PFSK-1 (cell line): ENCODE results near the gene INCA1.

Experiments
- FOXP2 ChIP-seq: optimal IDR thresholded peaks from 2 replicates; pipeline ENCODE3; 2011; ENCODE audit warnings: borderline replicate concordance, control low read depth, inconsistent platforms; ENCODE audit not compliant: insufficient read depth; ENCODE audit errors: extremely low read length, extremely low read depth
- POLR2AphosphoS5 ChIP-seq: IDR thresholded peaks from 2 replicates; pipeline ENCODE4 v1.6.1; 2012; ENCODE audit warnings: low read depth, mild to moderate bottlenecking, control low read depth, low read length, moderate library complexity
- SIN3A ChIP-seq: IDR thresholded peaks from 2 replicates; pipeline ENCODE4 v1.6.1; 2012; ENCODE audit warnings: mild to moderate bottlenecking, low read length, moderate library complexity, borderline replicate concordance; ENCODE audit not compliant: insufficient read depth
- TAF1 ChIP-seq: IDR thresholded peaks from 2 replicates; pipeline ENCODE4 v1.6.1; 2012; ENCODE audit warnings: low read length, control low read depth, borderline replicate concordance; ENCODE audit not compliant: insufficient read depth
- TF ChIP-seq, protein P1 (sequence below), 2 experiments: IDR thresholded peaks; 2 replicates each; pipeline versions ENCODE4 v1.6.1 to v1.8.0; 2011 to 2012; ENCODE audit warnings: low read depth in 2 of 2, low read length in 2 of 2, control low read depth in 1 of 2, inconsistent platforms in 1 of 2, mild to moderate bottlenecking in 1 of 2, moderate library complexity in 1 of 2; ENCODE audit not compliant: insufficient read depth in 1 of 2

The INCA1 gene

DNA sequence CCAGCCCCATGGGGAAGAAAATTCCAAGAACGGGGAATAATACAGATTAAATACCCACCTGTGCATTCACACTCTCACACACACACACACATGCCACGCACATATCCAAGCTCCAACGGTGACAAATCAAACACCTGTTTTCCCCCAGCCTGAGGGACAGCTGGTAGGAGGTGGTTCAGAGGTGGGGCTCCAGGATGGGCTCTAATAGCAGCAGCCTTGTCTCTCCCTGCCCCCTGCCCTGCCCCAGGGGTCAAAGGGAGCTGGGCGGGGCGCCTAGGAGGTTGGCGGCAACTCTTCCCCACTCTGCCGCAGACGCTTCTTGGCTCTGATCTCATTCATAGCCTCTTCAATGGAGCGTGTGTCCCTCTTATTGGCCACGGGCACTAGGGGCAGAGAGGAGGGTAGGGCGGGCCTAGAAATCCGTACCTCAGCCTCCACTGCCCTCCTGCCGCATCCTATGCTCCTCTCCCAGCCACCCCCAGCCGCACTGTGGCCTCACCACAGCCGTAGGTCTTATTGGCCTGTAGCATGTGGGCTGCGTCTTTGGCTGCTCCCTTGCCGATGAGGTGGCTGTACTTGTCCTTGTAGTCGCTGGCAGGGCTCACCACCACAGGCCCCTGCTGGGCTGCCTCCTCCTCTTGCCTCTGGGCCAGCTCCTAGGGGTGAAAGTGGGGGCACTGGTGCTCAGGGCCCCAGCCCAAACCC lies 37.9 kb downstream of the INCA1 start:
- TF ChIP-seq POLR2AphosphoS5 (no peak), FOXP2 (no peak), TAF1 (no peak), SIN3A (no peak)
- TF ChIP-seq, protein P1, sequence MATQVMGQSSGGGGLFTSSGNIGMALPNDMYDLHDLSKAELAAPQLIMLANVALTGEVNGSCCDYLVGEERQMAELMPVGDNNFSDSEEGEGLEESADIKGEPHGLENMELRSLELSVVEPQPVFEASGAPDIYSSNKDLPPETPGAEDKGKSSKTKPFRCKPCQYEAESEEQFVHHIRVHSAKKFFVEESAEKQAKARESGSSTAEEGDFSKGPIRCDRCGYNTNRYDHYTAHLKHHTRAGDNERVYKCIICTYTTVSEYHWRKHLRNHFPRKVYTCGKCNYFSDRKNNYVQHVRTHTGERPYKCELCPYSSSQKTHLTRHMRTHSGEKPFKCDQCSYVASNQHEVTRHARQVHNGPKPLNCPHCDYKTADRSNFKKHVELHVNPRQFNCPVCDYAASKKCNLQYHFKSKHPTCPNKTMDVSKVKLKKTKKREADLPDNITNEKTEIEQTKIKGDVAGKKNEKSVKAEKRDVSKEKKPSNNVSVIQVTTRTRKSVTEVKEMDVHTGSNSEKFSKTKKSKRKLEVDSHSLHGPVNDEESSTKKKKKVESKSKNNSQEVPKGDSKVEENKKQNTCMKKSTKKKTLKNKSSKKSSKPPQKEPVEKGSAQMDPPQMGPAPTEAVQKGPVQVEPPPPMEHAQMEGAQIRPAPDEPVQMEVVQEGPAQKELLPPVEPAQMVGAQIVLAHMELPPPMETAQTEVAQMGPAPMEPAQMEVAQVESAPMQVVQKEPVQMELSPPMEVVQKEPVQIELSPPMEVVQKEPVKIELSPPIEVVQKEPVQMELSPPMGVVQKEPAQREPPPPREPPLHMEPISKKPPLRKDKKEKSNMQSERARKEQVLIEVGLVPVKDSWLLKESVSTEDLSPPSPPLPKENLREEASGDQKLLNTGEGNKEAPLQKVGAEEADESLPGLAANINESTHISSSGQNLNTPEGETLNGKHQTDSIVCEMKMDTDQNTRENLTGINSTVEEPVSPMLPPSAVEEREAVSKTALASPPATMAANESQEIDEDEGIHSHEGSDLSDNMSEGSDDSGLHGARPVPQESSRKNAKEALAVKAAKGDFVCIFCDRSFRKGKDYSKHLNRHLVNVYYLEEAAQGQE (IDR thresholded peaks at IDR 0.05; ENCODE audit: insufficient read depth in 1 of 2, low read depth in 2 of 2, low read length in 2 of 2), result no peak

DNA sequence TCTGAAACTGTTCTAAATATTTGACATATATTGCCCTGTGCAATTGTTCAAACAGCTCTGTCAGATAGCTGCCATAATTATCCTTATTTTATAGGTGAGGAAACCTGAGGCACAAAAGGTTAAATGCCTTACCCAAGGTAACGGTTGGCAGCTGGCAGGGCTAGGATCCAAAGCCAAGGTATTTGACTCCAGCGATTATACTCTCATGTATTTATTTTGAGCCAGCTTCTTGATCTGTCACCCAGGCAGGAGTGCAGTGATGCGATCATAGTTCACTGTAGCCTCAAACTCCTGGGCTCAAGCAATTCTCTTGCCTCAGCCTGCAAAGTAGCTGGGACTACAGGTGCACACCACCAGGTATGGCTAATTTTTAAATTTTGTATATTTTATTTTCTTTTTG lies 39.2 kb downstream of the INCA1 start:
- TF ChIP-seq, protein P1 (IDR thresholded peaks at IDR 0.05; ENCODE audit: insufficient read depth in 1 of 2, low read depth in 2 of 2, low read length in 2 of 2), result no peak
- TF ChIP-seq POLR2AphosphoS5, result 0 out of 2 replicates have a peak, but pooled peaks have one; percentile 28

DNA sequence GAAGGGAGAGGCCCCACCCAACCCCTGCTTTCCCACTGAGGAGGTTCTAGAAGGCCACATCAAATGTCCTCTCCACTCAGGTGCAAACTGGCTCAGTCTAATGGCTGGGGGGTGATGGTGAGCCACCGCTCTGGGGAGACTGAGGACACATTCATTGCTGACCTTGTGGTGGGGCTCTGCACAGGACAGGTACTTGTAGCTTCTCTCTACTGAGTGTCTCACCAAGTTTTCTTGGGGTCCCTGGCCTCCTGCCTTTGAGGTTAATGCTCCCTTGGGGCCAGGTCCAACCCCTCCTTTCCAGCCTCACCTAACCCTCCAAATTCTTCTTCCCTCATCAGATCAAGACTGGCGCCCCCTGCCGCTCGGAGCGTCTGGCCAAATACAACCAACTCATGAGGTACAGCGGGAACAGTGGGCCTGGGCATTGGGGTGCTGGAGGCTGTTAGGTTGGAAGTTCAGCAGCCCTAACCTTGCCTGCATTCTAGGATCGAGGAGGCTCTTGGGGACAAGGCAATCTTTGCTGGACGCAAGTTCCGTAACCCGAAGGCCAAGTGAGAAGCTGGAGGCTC lies 40.7 kb downstream of the INCA1 start:
- TF ChIP-seq SIN3A, result no peak

DNA sequence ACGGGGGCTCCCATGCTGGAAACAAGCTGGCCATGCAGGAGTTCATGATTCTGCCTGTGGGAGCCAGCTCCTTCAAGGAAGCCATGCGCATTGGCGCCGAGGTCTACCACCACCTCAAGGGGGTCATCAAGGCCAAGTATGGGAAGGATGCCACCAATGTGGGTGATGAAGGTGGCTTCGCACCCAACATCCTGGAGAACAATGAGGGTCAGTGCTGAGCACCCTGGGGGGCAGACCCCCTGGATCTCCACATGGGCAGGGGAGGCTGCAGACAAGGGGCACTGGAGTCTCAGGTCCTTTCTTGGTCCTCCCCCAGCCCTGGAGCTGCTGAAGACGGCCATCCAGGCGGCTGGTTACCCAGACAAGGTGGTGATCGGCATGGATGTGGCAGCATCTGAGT lies 42.2 kb downstream of the INCA1 start:
- TF ChIP-seq TAF1 (no peak), FOXP2 (no peak), POLR2AphosphoS5 (no peak), SIN3A (no peak)
- TF ChIP-seq, protein P1 (IDR thresholded peaks at IDR 0.05; ENCODE audit: insufficient read depth in 1 of 2, low read depth in 2 of 2, low read length in 2 of 2), result no peak

DNA sequence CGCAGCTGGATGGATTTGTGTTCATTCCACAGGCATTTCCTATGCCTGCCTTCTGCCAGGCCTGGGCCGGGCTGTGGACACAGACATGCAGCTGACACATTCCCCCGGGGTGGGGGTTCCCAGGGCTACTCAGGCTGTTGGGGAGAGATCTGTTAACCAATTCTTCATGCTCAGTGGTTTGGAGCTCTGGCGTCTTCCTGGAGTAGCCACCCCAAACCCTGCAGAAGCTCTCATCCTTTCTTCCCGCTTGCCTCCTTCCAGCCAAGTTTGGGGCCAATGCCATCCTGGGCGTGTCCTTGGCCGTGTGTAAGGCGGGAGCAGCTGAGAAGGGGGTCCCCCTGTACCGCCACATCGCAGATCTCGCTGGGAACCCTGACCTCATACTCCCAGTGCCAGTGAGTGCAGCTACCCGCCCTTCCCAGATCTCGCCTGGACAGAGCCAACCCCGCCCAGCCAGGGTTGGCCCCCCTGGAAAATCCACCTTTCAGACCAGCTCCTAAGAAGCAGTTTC lies 43.8 kb downstream of the INCA1 start:
- TF ChIP-seq TAF1 (no peak), FOXP2 (no peak), POLR2AphosphoS5 (no peak), SIN3A (no peak)
- TF ChIP-seq, protein P1 (IDR thresholded peaks at IDR 0.05; ENCODE audit: insufficient read depth in 1 of 2, low read depth in 2 of 2, low read length in 2 of 2), result no peak
